DOHH2 (cell line): ENCODE measurements around the gene SYNJ2.

Source experiments
- CTCF ChIP-seq: fragments of 200-600 bp; sonication (generic); IDR thresholded peaks from one replicate; pipeline ENCODE4 v1.5.1; 2014; ENCODE audit warnings: antibody characterized with exemption, mild to moderate bottlenecking, low read depth, low read length; ENCODE audit not compliant: poor library complexity, severe bottlenecking
- EZH2phosphoT487 ChIP-seq: fragments of 200-600 bp; sonication (generic); IDR thresholded peaks from 2 replicates; pipeline ENCODE4 v1.6.1; 2017; ENCODE audit warnings: borderline replicate concordance, mild to moderate bottlenecking, antibody characterized with exemption, low read length, moderate library complexity, mixed read lengths

- TF ChIP-seq CTCF (no peak), EZH2phosphoT487 (no peak)
Observed at GRCh38 chr6:158019416-158019815, 37.8 kb downstream of the SYNJ2 start.
